IPS-18a (cell line): ENCODE results near the gene EEF1G.
A peak's percentile ranks its signal among the peaks of the same experiment; 100 is the strongest.

Source experiments
- H3K27ac ChIP-seq: one replicate; pipeline ENCODE4 v1.5.1; 2013; ENCODE audit warnings: low read length
- H3K27me3 ChIP-seq: one replicate; pipeline ENCODE4 v1.6.1; 2013; ENCODE audit warnings: mild to moderate bottlenecking, low read length; ENCODE audit not compliant: control insufficient read depth, insufficient read depth
- H3K36me3 ChIP-seq: one replicate; pipeline ENCODE4 v1.6.1; 2013; ENCODE audit warnings: low read depth, low read length; ENCODE audit not compliant: control insufficient read depth
- H3K4me1 ChIP-seq: one replicate; pipeline ENCODE4 v1.6.1; 2013; ENCODE audit warnings: low read depth, low read length; ENCODE audit not compliant: control insufficient read depth
- H3K4me3 ChIP-seq: one replicate; pipeline ENCODE4 v1.5.1; 2013; ENCODE audit warnings: low read length
- H3K9ac ChIP-seq: one replicate; pipeline ENCODE4 v1.6.1; 2013; ENCODE audit warnings: mild to moderate bottlenecking, low read length, moderate library complexity
- H3K9me3 ChIP-seq: one replicate; pipeline ENCODE4 v1.6.1; 2013; ENCODE audit warnings: low read depth, low read length; ENCODE audit not compliant: control insufficient read depth

EEF1G gene

GRCh38 chr11:62602141-62603071, 28.7 kb upstream of the EEF1G start:
- Histone ChIP-seq H3K9ac (peak overlapping the region; percentile 83), H3K4me1 (peaks cover 27% of the 10 kb centered on the region), H3K27me3 (peaks cover 16% of the 10 kb centered on the region), H3K27ac (peak overlapping the region; percentile 59), H3K36me3 (peaks cover 19% of the 10 kb centered on the region), H3K4me3 (peak overlapping the region; percentile 92), H3K9me3 (no peaks in the 10 kb centered on the region)

DNA sequence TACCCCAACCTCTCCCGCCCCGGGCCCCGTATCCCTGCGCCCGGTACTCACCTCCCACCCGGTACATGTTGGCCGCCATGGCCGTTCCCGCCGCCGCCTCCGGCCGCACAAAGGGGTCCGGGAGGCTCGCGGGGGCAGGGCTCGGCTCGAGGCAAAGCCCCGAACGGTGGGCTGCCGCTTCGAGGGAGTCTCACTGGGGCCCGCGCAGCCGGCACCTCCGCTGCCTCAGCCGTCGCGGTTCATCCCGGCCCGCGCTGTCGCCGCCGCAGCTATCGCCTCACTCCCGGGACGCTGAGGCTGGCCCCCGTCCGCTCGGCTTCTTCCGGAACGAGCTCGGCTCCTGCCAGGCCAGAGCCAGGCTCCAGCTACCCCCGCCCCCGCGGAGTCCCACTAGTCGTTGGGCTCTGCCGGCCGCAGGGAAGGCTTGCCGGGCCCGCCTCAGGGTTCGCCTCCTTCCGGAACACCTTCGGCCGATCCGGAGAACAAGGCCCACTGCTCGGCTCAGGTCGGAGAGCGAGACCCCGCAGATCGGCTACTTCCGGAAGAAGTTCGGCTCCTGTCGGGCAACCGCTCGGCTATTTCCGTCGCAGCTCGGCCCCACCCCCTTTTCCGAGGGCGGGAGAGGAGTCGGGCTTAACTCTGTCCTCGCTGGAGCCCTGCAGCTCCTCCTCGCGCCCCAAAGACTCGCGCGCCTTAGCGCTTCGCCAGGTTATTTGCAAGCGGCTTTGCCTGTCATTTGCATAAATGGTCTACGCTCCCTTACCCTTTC, 27.9 kb upstream of the EEF1G start, which contains the start of gene MTA2:
Gene MTA2, minus strand, starts transcription at position 494 of the 769 bp plus-strand sequence. Its CDS starts 415 bp downstream, at position 79.
- H3K27ac ChIP-seq, result peak within 1 kb of the TSS; percentile 59
- peaks cover 28% of the 10 kb centered on the region for H3K36me3 ChIP-seq
- peaks cover 27% of the 10 kb centered on the region for H3K4me1 ChIP-seq
- H3K27me3 ChIP-seq, result peaks cover 16% of the 10 kb centered on the region
- no peaks in the 10 kb centered on the region for H3K9me3 ChIP-seq
- H3K9ac ChIP-seq, result peak within 1 kb of the TSS; percentile 89
- peak within 1 kb of the TSS; percentile 92 for H3K4me3 ChIP-seq

DNA sequence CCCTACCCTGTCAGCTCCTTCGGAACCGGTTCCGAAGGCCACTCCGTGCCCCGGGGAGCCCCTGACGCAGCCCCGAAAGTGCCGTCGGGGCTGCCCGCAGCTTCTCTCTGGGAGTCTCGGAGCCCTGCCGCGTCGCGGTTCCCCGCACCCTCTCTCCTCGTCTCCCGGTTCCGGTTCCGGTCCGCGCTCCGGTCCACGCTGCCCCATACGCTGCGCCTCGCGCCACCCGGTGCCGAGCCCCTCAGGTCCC, 27.4 kb upstream of the EEF1G start:
- peak overlapping the region; percentile 92 for H3K4me3 ChIP-seq
- H3K27ac ChIP-seq, result peak overlapping the region; percentile 48
- peaks cover 33% of the 10 kb centered on the region for H3K36me3 ChIP-seq
- H3K9ac ChIP-seq, result peak overlapping the region; percentile 89
- H3K9me3 ChIP-seq, result no peaks in the 10 kb centered on the region
- peaks cover 16% of the 10 kb centered on the region for H3K27me3 ChIP-seq
- peaks cover 27% of the 10 kb centered on the region for H3K4me1 ChIP-seq

GRCh38 chr11:62600367-62601121, 26.9 kb upstream of the EEF1G start:
- Histone ChIP-seq H3K36me3 (peaks cover 38% of the 10 kb centered on the region), H3K4me1 (peaks cover 27% of the 10 kb centered on the region), H3K27ac (peak overlapping the region; percentile 48), H3K27me3 (peaks cover 16% of the 10 kb centered on the region), H3K9ac (peak overlapping the region; percentile 89), H3K9me3 (no peaks in the 10 kb centered on the region), H3K4me3 (peak overlapping the region; percentile 92)

GRCh38 chr11:62599901-62600300, 26.2 kb upstream of the EEF1G start:
- H3K9ac ChIP-seq, result no peak overlapping the region
- H3K4me3 ChIP-seq, result peak overlapping the region; percentile 92
- H3K36me3 ChIP-seq, result peaks cover 44% of the 10 kb centered on the region
- H3K27me3 ChIP-seq, result peaks cover 16% of the 10 kb centered on the region
- H3K4me1 ChIP-seq, result peaks cover 24% of the 10 kb centered on the region
- no peak overlapping the region for H3K27ac ChIP-seq
- H3K9me3 ChIP-seq, result no peaks in the 10 kb centered on the region

GRCh38 chr11:62599069-62599696, 25.5 kb upstream of the EEF1G start:
- Histone ChIP-seq H3K36me3 (peaks cover 51% of the 10 kb centered on the region), H3K9ac (no peak overlapping the region), H3K27me3 (peaks cover 16% of the 10 kb centered on the region), H3K9me3 (no peaks in the 10 kb centered on the region), H3K27ac (no peak overlapping the region), H3K4me1 (peaks cover 19% of the 10 kb centered on the region), H3K4me3 (peak overlapping the region; percentile 92)

DNA sequence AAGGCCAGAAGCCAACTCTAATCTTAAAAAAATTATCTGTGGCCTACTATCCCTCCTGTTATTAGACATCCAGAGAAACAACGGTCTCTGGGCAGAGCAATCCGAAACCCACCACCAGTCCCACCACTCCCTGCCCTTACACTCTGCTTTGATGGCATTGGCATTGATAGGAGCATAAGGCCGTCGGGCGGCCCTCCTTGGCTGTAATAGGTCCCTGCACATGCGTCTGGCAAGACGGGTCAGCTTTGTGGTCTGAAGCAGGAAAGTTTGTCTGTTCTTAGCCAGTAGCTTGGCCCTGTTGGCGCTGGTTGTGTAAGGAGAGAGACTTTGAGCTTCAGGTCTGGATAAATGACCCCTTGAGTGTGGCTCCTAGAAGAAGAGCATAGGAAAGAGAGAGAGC, 21.4 kb upstream of the EEF1G start:
- H3K9ac ChIP-seq, result no peak overlapping the region
- H3K27ac ChIP-seq, result no peak overlapping the region
- H3K36me3 ChIP-seq, result peaks cover 58% of the 10 kb centered on the region
- H3K4me1 ChIP-seq, result peaks cover 24% of the 10 kb centered on the region
- H3K9me3 ChIP-seq, result no peaks in the 10 kb centered on the region
- H3K4me3 ChIP-seq, result no peak overlapping the region
- H3K27me3 ChIP-seq, result no peaks in the 10 kb centered on the region

GRCh38 chr11:62593434-62594044, 19.8 kb upstream of the EEF1G start:
- Histone ChIP-seq H3K36me3 (peaks cover 51% of the 10 kb centered on the region), H3K27ac (no peak overlapping the region), H3K9me3 (no peaks in the 10 kb centered on the region), H3K4me1 (peaks cover 12% of the 10 kb centered on the region), H3K9ac (no peak overlapping the region), H3K27me3 (no peaks in the 10 kb centered on the region), H3K4me3 (no peak overlapping the region)

GRCh38 chr11:62592989-62593421, 19.3 kb upstream of the EEF1G start:
- no peaks in the 10 kb centered on the region for H3K9me3 ChIP-seq
- peaks cover 49% of the 10 kb centered on the region for H3K36me3 ChIP-seq
- H3K4me3 ChIP-seq, result no peak overlapping the region
- no peak overlapping the region for H3K9ac ChIP-seq
- no peaks in the 10 kb centered on the region for H3K27me3 ChIP-seq
- H3K27ac ChIP-seq, result no peak overlapping the region
- H3K4me1 ChIP-seq, result peaks cover 12% of the 10 kb centered on the region

DNA sequence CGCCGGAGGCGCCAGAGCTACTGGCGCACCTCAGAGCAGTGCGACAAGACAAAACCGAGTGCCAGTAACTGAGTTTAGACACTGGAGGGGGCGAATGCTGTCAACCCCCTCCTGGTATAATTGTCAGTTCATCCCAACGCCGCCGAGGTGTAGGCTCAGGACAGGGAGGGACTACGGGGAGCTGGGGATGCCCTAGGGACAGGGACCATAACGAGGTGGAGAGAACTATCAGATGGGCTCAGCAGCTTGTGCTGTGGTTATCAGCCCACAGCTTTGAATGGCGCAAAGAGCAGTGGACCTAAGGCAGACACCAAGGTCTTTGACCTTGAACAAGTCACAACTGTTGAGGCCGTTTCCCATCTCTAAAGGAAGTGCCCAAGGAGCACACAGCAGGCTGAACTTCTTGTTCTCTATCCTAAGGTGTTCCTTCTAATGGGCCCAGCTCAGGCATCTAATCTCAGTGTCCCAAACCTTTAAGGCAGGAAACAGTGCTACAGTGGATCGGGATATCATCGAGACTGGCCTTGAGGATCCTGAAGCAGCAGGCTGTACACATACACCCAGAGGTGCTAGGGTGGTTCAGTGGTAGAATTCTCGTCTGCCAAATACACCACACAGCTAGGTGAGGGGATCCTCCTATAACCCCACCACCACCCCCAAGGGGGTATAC, 18.6 kb upstream of the EEF1G start:
- Histone ChIP-seq H3K4me1 (peaks cover 12% of the 10 kb centered on the region), H3K9ac (peak overlapping the region; percentile 91), H3K27ac (peak overlapping the region; percentile 74), H3K4me3 (peak overlapping the region; percentile 78), H3K27me3 (no peaks in the 10 kb centered on the region), H3K9me3 (no peaks in the 10 kb centered on the region), H3K36me3 (peaks cover 49% of the 10 kb centered on the region)
